ENCODE measurements around the gene SLC13A1.
"Not testable (repeated sequence)": the region's sequence is repeated elsewhere in the genome, so short reads cannot be mapped to it uniquely, and the experiment has no call there.

SLC13A1 gene

GRCh38 chr7:123199883-123200282, at the start of gene SLC13A1:
SLC13A1 (minus strand) TSS chr7:123199969; CDS start chr7:123199946, 23 bp downstream.
- no peak for DNase-seq

- DNase-seq: no peak
Measured at GRCh38 chr7:123244768-123245167, 45.0 kb upstream of the SLC13A1 start.

- no peak for DNase-seq
Measured at GRCh38 chr7:123242467-123243092, 42.8 kb upstream of the SLC13A1 start.

- DNase-seq: peak; percentile 23
Measured at GRCh38 chr7:123241809-123242208, 42.0 kb upstream of the SLC13A1 start.

- no peak for DNase-seq
Measured at GRCh38 chr7:123231021-123232000, 31.5 kb upstream of the SLC13A1 start.

GRCh38 chr7:123230603-123231002, 30.8 kb upstream of the SLC13A1 start:
- no peak for DNase-seq

- no peak for DNase-seq
Measured at GRCh38 chr7:123230147-123230546, 30.4 kb upstream of the SLC13A1 start.

GRCh38 chr7:123229426-123229825, 29.7 kb upstream of the SLC13A1 start:
- no peak for DNase-seq

- not testable (repeated sequence) for DNase-seq
Measured at GRCh38 chr7:123227666-123228065, 27.9 kb upstream of the SLC13A1 start.

- no peak for DNase-seq
Measured at GRCh38 chr7:123220396-123220795, 20.6 kb upstream of the SLC13A1 start.

- DNase-seq: no peak
Measured at GRCh38 chr7:123218866-123219265, 19.1 kb upstream of the SLC13A1 start.

- no peak for DNase-seq
Measured at GRCh38 chr7:123216825-123217224, 17.1 kb upstream of the SLC13A1 start.

GRCh38 chr7:123215350-123215749, 15.6 kb upstream of the SLC13A1 start:
- DNase-seq: no peak

GRCh38 chr7:123211545-123211944, 11.8 kb upstream of the SLC13A1 start:
- no peak for DNase-seq

- no peak for DNase-seq
Measured at GRCh38 chr7:123210986-123211385, 11.2 kb upstream of the SLC13A1 start.

- DNase-seq: no peak
Measured at GRCh38 chr7:123209786-123210185, 10.0 kb upstream of the SLC13A1 start.

- DNase-seq: no peak
Measured at GRCh38 chr7:123208793-123209192, 9.0 kb upstream of the SLC13A1 start.

- DNase-seq: no peak
Measured at GRCh38 chr7:123204206-123204835, 4.6 kb upstream of the SLC13A1 start.

- no peak for DNase-seq
Measured at GRCh38 chr7:123201901-123202300, 2.1 kb upstream of the SLC13A1 start.

GRCh38 chr7:123198668-123199652, 809 bp downstream of the SLC13A1 start:
- no peak for DNase-seq

- DNase-seq: no peak
Measured at GRCh38 chr7:123198111-123198510, 1.7 kb downstream of the SLC13A1 start.

- no peak for DNase-seq
Measured at GRCh38 chr7:123193235-123193634, 6.5 kb downstream of the SLC13A1 start.

All from NCI-H1436 treated with DMSO at 0.1 percent for 48 hours (cell line).